Sciatic nerve (tissue), 2 donors: ENCODE results near the gene SLAIN2. TPM values are rescaled to one million over a fixed set of nuclear protein-coding genes. Genes with fewer than 3 reads are reported as not detected.
"Not testable (repeated sequence)": the region's sequence is repeated elsewhere in the genome, so short reads cannot be mapped to it uniquely, and the experiment has no call there.

Source experiments
- ATAC-seq: fragments of 200-7000 bp; cut with Tn5 transposase; one replicate; pipeline ENCODE4 v1.9.1; 2020; ENCODE audit warnings: mild to moderate bottlenecking, moderate library complexity
- DNase-seq: peaks from one replicate; pipeline ENCODE4 v3.0.0-alpha.2; 2020; ENCODE audit warnings: low spot score
- intact Hi-C: fragments of 100-400 bp; cut with DNase I; formaldehyde crosslinking; loops from one replicate; pipeline ENCODE4 v1.14.2; 2022
- total RNA-seq: library from RNA; stranded (reverse); fragmentation: NEBNext Ultra II Directional; extraction: Animal tissue kit (Norgen Biotek cat#: 25700); gene quantifications from one replicate; pipeline ENCODE4 v1.2.1, GENCODE V29; 2021
- donor health status: DM: no; HTN: no; CAD: no.
- donor health status: DM: no; HTN: no; CAD: no.

The SLAIN2 gene
- total RNA-seq, 1 donor from 2014 or later, result 103 TPM

DNA sequence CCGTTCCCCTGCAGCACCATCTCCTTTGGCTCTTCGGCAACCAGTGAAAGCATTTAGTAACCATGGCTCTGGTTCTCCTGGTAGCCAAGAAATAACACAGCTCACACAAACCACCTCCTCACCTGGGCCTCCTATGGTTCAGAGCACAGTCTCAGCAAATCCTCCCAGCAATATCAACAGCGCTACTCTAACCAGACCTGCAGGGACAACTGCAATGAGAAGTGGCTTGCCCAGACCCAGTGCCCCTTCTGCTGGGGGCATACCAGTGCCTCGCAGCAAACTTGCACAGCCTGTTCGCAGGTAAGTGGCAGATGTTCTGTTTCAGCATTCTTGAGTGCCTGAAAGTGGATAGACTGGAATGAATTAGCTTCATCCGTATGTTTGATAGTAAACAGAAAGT is 78.8 kb downstream of the SLAIN2 start:
- intact Hi-C loops, result no loop called here
- ATAC-seq, result no peak
- DNase-seq, result no peak

DNA sequence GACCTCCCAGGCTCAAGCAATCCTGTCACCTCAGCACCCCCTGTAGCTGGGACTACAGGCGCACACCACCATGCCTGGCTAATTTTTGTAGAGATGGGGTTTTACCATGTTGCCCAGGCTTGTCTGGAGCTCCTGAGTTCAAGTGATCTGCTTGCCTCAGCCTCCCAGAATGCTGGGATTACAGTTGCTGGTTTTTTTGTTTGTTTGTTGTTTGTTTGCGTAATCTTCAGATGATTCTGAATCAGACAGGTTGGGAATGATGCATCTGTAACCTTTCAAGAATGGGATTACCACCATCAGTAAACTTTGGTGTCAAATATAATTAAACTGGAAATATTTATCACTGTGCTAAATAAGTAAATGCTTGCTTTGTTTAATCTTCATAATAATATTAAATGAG is 79.8 kb downstream of the SLAIN2 start:
- no peak for ATAC-seq
- no peak for DNase-seq
- intact Hi-C loops, result no loop called here

DNA sequence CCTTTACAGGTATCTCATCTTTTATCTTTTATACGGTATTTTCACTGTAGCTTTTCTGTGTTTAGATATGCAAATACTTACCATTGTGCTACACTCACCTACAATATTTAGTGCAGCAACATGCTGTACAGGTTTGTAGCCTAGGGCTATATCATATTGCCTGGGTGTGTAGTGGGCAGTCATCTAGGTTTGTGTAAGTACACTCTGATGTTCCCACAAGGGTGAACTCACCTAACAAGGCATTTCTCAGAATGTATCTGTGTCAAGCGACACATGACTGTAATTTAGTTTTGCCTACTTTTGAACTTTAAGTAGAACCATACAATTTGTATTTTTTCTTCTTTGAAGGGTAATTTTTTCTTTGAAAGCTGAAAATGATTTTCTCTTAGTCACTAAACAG is 87.6 kb downstream of the SLAIN2 start:
- intact Hi-C loops, result no loop called here

DNA sequence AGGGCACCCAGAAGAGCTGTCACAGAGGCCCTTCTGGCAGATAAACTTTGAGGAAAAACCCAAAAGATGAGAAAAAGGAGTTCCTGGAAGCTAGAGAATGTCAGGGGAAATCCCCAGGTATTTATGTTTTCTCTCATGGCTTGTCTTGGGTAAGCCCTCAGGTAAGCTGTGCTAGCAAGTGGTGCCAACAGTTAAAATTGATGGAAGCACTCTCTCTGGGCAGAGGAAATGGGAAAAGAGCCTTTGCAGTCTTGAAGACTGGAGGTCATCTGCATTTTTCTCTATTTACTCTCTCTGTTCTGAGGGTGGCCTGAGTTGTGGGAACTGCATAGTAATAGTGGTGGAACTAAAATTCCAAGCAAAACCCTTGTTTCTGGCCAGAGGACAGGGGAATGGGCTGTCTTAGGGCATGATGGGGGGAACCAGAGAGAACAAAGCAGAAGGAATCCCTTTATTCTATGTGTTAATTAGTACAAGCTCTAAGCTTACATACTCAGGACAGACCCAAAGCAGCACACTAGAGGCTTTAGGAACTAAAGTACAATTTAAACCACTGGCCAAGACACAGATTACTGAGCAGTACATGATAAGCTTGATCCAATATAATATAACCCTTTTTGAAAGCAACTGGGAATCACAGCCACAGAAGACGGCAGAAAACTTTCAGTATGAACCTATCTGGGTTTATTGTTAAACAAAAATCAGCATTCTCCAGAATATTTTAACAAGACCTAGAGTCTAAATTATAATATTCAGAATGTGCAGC is 88.6 kb downstream of the SLAIN2 start:
- ATAC-seq, result no peak
- intact Hi-C loops, result no loop called here
- no peak for DNase-seq

More for the DNA sequence above, 87.6 kb downstream of the SLAIN2 start:
- ATAC-seq (no peak), DNase-seq (no peak)

DNA sequence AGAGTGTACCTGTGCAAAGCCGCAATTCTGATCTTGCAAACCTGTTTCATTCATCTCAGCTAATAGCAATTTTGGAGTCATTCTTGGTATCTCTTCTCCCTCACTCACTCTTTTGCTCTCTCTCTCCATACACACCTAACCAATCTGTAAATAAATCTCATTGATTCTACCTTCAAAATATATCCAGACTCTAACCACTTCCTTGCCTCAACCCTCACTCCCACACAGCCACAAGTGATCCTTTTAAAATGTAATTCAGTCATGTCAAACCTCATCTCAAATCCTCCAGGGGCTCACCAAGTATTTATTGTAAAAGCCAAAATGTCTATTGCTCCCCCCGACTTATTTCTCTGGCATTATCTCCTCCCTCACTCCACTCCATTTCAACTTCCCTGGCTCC is 90.1 kb downstream of the SLAIN2 start:
- DNase-seq (no peak), ATAC-seq (no peak)
- intact Hi-C loops, result no loop called here

DNA sequence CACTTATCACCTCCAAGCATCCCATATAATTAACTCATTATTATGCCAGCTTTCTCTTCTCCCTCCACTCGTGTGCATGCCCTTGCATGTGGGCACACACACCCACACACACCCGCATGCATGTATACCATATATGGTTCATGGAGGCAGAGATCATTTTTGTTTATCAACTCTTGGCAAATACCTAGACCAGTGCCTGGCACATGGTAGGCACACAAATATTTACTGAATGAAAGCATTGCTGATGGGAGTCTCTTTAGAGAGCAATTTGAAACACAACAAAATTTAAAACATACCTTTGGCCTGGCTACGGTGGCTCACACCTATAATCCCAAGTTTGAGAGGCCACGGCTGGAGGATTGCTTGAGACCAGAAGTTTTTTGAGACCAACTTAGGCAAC is 90.7 kb downstream of the SLAIN2 start:
- intact Hi-C loops, result no loop called here
- ATAC-seq (no peak), DNase-seq (no peak)

DNA sequence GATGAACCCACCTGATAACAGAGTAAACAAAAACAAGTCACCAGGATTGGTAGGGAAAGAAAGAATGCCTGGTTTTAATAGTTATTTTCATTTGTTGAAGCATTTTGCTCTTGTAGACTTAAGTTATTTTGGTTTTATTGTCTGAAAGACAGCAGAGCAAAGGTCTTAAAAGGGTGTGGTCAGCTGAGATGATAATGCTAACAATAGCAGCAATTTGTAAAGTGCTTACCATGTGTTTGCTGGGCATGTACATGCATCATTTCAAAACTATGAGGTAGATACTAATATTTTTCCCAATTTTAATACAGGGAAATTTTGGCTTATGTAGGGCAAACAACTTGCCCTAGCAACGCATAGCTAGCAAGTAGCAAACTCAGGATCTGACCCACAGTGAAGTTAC is 95.0 kb downstream of the SLAIN2 start:
- DNase-seq, result no peak
- intact Hi-C loops, result no loop called here
- ATAC-seq, result no peak

DNA sequence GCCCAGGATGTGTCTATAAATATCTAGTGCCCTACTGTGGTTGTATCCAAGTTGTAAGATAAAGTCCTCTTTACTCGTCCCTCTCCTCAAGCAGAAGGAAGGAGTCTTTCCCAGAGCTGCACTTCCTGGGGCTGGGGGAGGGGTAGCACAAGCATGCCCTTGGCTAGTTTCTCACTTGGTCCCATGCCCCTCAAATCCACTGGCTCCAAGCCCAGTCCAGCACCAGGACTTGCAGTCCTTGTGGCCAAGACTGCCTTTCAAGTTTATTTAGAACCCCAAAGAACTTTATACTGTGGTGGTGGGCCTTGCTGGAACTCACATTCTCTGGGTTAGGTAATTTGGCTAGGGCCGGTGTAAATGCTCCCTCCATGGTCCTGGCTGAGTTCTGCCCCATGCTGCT is 98.7 kb downstream of the SLAIN2 start:
- intact Hi-C loops, result no loop called here
- ATAC-seq, result no peak
- no peak for DNase-seq

DNA sequence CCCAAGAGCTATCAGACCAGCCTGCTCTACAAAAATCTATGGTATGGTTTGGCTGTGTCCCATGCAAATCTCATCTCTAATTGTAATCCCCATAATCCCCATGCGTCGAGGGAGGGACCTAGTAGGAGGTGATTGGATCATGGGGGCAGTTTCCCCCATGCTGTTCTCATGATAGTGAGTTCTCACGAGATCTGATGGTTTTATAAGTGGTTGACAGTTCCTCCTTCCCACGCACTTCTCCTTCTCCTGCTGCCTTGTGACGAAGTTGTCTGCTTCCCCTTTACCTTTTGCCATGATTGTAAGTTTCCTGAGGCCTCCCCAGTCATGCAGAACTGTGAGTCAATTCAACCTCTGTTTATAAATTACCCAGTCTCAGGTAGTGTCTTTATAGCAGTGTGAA is 99.6 kb downstream of the SLAIN2 start:
- intact Hi-C loops, DNase-seq, ATAC-seq: not testable (repeated sequence)

DNA sequence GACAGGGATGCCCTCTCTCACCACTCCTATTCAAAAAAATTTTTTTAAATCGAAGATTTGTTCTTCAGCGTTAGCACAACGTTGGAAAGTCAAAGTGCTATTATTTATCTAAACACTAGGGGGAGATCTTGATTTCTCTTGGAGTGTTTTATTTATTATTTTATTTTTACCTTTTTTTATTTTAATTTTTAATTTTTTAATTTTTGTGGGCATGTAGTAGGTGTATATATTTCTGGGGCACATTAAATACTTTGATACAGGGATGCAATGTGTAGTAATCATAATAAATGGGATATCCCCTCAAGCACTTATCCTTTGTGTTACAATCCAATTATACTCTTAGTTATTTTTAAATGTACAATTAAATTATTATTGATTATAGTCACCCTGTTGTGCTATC is 104.4 kb downstream of the SLAIN2 start:
- DNase-seq, result no peak
- intact Hi-C loops, result no loop called here
- no peak for ATAC-seq

DNA sequence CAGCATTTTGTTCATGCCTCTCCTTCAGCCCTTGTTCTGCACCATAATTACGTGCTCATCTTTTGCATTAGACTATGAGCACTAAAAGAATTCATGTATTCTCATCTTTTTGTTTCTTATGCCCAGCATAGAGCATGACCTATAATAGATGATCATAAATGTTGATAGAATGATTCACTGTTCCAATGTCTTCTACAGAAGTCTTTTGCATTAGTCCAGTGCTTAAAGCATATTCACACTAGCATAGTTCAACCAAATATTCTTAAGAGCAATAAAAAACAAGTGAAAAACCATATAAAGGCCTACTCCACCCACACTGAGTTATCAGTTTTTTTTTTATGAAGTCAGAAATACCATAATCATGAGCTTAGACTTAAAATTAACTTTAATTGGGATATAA is 105.3 kb downstream of the SLAIN2 start:
- ATAC-seq (no peak), DNase-seq (no peak)
- intact Hi-C loops, result no loop called here

DNA sequence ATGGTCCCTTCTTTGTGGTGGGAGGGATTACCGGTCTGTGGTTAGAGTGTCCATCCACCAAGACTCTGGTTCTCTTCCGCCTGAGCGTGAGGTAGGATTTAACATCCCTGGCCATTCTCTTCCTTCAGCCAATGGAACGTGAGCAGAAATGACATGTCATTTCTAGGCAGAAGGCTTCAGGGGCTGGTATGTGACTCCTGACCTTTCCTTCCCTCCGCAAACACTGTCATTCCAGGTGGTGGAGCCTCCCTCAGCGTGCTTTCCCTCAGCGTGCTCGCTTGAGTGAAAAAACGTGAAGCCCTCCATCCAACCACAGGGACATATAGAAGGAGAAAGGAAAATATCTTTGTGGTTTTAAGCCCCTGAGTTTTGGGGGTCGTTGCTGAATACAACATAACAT is 107.8 kb downstream of the SLAIN2 start:
- DNase-seq, result no peak
- no peak for ATAC-seq
- intact Hi-C loops, result no loop called here

DNA sequence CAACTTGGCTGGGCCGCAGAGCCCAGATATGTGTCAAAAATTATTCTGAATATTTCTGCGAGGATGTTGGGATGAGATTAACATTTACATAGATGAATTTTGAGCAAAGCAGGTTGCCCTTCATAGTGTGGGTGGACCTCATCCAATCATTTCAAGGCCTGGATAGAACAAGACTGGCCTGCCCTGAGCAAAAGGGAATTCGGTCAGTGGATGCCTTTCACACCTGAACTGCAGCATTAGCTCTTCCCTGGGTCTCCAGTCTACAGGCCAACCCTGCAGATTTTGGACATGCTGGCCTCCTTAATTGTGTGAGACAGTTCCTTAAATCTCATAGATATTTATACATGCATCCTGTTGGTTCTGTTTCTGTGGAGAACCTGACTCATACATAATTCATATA is 109.4 kb downstream of the SLAIN2 start:
- no peak for ATAC-seq
- intact Hi-C loops, result no loop called here
- no peak for DNase-seq

DNA sequence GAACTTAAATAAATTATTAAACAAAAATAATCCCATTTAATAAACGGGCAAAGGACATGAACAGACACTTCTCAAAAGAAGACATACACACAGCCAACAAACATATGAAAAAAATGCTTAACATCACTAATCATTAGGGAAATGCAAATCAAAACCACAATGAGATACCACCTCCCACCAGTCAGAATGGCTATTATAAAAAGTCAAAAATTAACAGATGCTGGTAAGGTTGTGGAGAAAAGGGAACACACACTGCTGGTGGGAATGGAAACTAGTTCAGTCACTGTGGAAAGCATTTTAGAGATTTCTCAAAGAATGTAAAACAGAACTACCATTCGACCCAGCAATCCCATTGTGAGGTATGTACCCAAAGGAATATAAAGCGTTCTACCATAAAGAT is 110.3 kb downstream of the SLAIN2 start:
- DNase-seq, ATAC-seq, intact Hi-C loops: not testable (repeated sequence)

DNA sequence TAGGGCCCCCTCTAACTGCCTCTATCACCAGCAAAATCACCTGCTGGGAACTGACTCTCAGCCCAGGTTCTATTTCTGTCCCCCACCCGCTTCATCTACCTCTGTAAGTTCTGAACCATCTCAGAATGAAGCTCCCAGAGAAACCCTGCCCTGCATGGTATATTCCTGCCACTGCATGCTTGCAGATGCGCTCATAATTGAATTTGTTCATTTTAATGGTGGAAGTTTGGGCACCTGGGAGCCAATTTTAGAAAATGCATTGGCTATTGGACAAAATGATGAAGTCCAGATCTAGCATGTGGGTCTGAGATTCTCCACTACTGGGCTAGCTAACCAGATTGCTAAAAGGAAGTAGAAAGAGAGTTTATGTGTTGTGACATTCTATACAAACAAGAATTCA is 113.3 kb downstream of the SLAIN2 start:
- intact Hi-C loops, result no loop called here
- ATAC-seq, result no peak
- DNase-seq, result no peak

DNA sequence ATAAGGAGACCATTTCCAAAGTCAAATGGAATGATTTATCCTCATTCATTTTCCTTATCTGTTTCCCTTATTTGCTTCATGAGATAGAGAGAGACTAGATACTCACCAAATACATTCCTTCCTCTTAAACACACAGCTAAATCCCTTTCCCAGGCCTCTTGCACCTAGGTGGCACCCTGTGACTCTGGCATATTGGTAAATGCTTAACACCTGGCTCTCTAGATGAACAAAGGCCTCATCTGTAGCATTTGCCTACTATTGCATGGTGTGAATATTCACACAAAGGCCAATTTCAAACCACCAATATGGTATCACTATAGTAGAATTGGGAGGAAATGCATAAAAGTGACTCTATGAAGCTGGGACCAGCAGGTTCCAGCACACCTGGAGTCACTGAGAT is 119.7 kb downstream of the SLAIN2 start:
- no peak for DNase-seq
- intact Hi-C loops, result no loop called here
- ATAC-seq, result no peak

DNA sequence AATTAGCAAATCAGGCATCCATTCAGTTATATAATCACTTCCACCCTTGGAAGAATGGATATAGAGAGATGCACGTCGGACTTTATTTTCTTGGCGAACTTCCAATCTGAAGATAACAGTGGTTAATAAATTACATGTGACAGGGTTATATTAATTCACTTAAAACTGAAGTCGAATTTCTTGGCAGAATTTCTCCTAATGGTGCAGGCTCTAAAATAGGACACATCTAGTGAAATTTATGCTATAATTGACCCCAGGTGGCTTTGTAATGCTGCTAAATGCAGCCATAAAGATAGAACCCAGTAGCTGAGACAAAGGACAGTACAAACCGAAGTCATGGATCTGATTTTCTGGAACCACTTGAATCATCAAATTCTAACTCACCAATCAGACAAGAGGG is 121.0 kb downstream of the SLAIN2 start:
- no peak for ATAC-seq
- intact Hi-C loops, result no loop called here
- no peak for DNase-seq

DNA sequence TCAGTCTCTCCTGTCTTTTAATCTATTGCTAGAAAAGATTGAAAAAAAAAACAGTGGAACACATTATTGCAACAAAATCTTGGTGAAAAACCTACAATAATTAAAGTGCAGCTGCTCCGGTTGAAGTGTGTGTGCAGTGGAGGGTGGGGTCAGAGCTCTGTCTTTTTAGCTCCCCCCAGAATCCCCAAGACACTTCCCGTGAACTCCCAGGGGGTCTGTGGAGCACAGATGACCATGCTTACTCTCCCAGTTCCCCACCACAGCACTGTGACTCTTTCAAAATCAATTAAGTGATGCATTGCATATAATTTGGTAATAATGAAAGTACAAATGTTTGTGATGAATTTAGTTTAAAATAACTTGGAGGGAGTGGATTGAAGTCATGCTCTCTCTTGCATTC is 126.1 kb downstream of the SLAIN2 start:
- DNase-seq (no peak), ATAC-seq (no peak)
- intact Hi-C loops, result no loop called here

DNA sequence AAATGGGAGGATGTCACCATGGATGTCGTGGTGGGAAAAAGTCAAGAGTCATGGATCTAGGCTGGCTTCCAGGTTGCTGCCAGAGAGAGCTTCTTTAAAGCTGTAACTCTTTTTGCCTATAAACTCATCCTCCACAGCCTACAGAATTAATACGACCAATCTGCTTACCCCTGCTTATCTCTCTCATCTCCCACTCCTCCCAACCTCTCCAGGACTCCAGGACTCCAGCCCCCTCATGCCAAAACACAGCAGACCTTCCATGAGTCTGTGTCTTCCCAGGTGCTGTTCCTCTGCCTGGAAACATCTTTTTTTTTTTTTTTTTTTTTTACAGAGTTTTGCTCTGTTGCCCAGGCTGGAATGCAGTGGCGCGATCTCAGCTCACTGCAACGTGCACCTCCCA is 126.6 kb downstream of the SLAIN2 start:
- ATAC-seq, result no peak
- DNase-seq, result no peak
- intact Hi-C loops, result no loop called here

DNA sequence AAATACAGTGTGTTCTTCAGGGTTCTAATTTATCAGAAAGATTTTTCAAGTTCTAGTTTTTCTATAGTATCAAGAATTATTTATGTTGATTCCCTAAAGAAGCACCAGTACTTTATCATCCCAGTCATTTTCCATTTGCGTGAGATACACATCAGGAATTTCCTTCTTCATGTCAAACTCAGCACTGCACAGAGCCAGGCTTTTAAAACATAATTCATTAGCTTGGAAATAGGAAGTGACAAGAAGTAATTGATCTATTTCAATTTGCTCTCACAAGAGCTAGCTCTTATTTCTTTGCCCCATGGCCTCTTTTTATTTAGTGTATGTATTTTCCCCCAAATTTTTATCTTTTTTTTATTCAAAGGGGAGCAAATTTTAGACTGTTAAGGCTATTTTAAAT is 128.8 kb downstream of the SLAIN2 start:
- ATAC-seq, result no peak
- DNase-seq, result no peak
- intact Hi-C loops, result no loop called here

DNA sequence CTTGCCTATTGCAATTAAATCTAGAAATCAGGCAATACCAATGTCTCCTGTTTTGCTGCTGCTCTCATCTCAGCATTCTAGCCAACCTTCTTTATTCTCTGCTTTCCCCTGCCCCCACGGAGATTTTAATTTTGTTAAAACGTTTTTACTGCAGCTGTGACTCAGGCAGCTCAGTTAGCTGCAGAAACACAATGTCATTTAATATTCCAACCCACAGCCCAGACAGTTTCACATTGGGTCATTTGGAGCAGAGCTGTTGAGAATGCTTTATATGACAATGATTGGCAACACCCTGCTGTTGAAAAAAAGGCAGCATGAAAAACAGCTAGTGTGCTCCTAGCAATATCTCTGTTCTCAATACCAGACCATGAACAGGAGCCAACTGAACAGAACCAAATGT is 129.2 kb downstream of the SLAIN2 start:
- intact Hi-C loops, result no loop called here
- DNase-seq (no peak), ATAC-seq (no peak)
